Upper lobe of left lung (tissue), 6 donors: ENCODE results near the gene OR51I1. TPM values are rescaled to one million over a fixed set of nuclear protein-coding genes. Genes with fewer than 3 reads are reported as not detected.

Experiments
- total RNA-seq, 6 donors: library from RNA; depleted of rRNA in 4 of 6; stranded (reverse); fragments of >200 nt in 4 of 6; gene quantifications; one replicate each; pipeline versions ENCODE4 v1.1.0 to v1.2.1, GENCODE V29; 2016 to 2021
- donor health status: DM: no; HTN: no; CAD: no; lungs with moderate emphysema.
- donor health status: DM: no; HTN: yes; CAD: no; lungs with severe emphysema.

The OR51I1 gene
- total RNA-seq, 6 donors from 2014 or later = 0.76 TPM; not detected in 5

Other genes with a start within 250 kb of the OR51I1 start
- gene OR51V1, start 240.8 kb downstream of the OR51I1 start, total RNA-seq = not detected
- gene HBB, start 214.4 kb downstream of the OR51I1 start, total RNA-seq = 1,000 to 10,000 TPM in 2 of 6 donors, 100 to 1,000 TPM in 2, 10 to 100 TPM in 2; 26.2 to 1,949 (median 399) TPM
- gene HBD, start 207.0 kb downstream of the OR51I1 start, total RNA-seq = 1 to 10 TPM in 1 of 6 donors, not detected in 5; 7.2 TPM
- gene HBG1, start 191.7 kb downstream of the OR51I1 start, total RNA-seq = 1 to 10 TPM in 2 of 6 donors, not detected in 4; 2.9 to 4.6 TPM
- 10 to 100 TPM in 1 of 6 donors, 1 to 10 TPM in 1, not detected in 4; 10.0 to 15.8 TPM for gene HBG2, start 186.7 kb downstream of the OR51I1 start, total RNA-seq
- 1 to 10 TPM in 2 of 6 donors, not detected in 4; 2.5 to 3.0 TPM for gene HBE1, start 171.6 kb downstream of the OR51I1 start, total RNA-seq
- under 1 TPM in 1 of 6 donors, not detected in 5; 0.27 TPM for gene OR51B4, start 139.6 kb downstream of the OR51I1 start, total RNA-seq
- 1 to 10 TPM in 1 of 6 donors, not detected in 5; 1.2 TPM for gene OR51B2, start 117.2 kb downstream of the OR51I1 start, total RNA-seq
- 1 to 10 TPM in 1 of 6 donors, under 1 TPM in 2, not detected in 3; 0.26 to 2.0 (median 0.30) TPM for gene OR51B5, start 98.0 kb downstream of the OR51I1 start, total RNA-seq
- gene OR51B6, start 90.0 kb downstream of the OR51I1 start, total RNA-seq = not detected
- gene OR51M1, start 57.7 kb downstream of the OR51I1 start, total RNA-seq = not detected
- gene OR51Q1, start 19.4 kb downstream of the OR51I1 start, total RNA-seq = not detected
- not detected for gene OR51I2, start 7.8 kb upstream of the OR51I1 start, total RNA-seq
- not detected for gene OR52D1, start 47.2 kb upstream of the OR51I1 start, total RNA-seq
- 1 to 10 TPM in 2 of 6 donors, under 1 TPM in 4; 0.29 to 2.0 (median 0.72) TPM for gene UBQLN3, start 68.4 kb upstream of the OR51I1 start, total RNA-seq
- 1 to 10 TPM in 3 of 6 donors, under 1 TPM in 3; 0.26 to 5.2 (median 1.3) TPM for gene UBQLNL, start 75.2 kb upstream of the OR51I1 start, total RNA-seq
- under 1 TPM in 2 of 6 donors, not detected in 4; 0.24 to 0.55 TPM for gene OR52H1, start 107.0 kb upstream of the OR51I1 start, total RNA-seq
- gene OR52B6, start 139.4 kb upstream of the OR51I1 start, total RNA-seq = not detected
- 1 to 10 TPM; 1.0 to 8.8 (median 2.1) TPM for gene TRIM6, start 155.1 kb upstream of the OR51I1 start, total RNA-seq
- 10 to 100 TPM in 2 of 6 donors, 1 to 10 TPM in 4; 5.8 to 15.0 (median 8.4) TPM for gene TRIM34, start 183.5 kb upstream of the OR51I1 start, total RNA-seq
- gene TRIM5, start 243.6 kb upstream of the OR51I1 start, total RNA-seq = 10 to 100 TPM; 21.1 to 53.0 (median 35.9) TPM
- gene TRIM22, start 248.3 kb upstream of the OR51I1 start, total RNA-seq = 100 to 1,000 TPM in 4 of 6 donors, 10 to 100 TPM in 2; 82.2 to 262 (median 162) TPM